GM21723 (cell line): ENCODE measurements around the gene EMC9.
A peak's percentile ranks its signal among the peaks of the same experiment; 100 is the strongest.

Source experiments
- ATAC-seq: cut with Tn5 transposase; IDR thresholded peaks from one replicate; pipeline ENCODE4 v1.9.1; 2021; ENCODE audit warnings: mild to moderate bottlenecking, moderate library complexity; ENCODE audit not compliant: unreplicated experiment

Gene EMC9

GRCh38 chr14:24141097-24141880 lies at the start of gene EMC9:
Gene EMC9, minus strand, starts transcription at chr14:24141591. Its CDS starts 287 bp downstream, at chr14:24141304.
- peak; percentile 85 for ATAC-seq

- no peak for ATAC-seq
Measured at GRCh38 chr14:24190416-24190815, 49.0 kb upstream of the EMC9 start.

DNA sequence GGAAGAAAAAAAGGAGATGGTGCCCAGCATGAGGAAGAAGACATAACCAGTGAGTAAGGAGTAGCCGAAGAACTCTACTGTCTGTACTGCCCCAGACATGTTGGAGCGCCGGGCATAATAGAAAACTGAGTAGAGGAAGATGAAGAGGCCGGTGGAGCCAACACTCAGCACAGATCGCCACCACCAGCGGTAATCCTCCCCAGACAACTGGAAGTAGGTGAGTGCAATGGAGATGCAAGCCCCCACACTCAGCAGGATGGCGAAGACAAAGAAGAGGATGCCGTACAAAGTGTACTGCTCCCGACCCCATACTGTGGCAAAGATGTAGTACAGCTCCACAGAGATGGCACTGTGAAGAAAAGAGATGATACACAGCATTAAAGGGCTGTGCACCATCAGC lies 48.1 kb upstream of the EMC9 start:
- no peak for ATAC-seq

DNA sequence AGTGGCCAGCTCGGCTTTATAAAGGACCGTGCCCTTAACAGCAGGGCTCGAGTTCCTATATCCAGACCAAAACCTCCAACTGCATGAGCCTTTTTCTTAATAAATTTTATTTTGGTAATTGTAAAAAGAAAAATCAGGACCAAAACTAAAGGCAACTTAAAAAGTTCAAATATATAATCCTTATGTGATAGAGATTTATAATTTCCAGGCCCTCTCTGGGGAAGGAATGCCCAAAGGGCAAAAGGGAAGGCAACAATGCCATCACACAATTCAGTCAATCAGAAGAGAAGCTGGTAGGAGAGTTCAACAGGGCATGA lies 47.6 kb upstream of the EMC9 start:
- no peak for ATAC-seq

- ATAC-seq = peak; percentile 85
Measured at GRCh38 chr14:24188251-24189058, 47.1 kb upstream of the EMC9 start, which contains the start of gene IPO4. Gene IPO4, minus strand, starts transcription at chr14:24188816. Its CDS starts 29 bp downstream, at chr14:24188787.

DNA sequence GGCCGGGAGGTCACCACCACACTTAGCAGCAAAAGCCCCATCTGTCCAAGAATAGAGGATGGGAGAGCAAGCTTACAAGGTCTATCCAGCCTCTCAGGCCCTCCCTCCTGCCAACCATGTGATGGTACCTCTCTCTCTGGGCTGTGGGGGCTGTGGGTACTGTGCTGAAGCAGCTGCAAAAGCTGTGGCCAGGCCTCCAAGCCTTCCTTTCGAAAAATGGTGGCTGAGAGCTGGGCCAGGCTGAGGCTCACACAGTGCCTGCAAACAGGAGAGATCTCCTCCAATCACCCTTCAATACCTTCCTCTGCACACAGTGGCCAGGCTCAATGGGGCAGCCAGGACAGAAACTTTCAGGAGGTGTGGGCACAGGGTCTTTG lies 46.1 kb upstream of the EMC9 start:
- no peak for ATAC-seq

DNA sequence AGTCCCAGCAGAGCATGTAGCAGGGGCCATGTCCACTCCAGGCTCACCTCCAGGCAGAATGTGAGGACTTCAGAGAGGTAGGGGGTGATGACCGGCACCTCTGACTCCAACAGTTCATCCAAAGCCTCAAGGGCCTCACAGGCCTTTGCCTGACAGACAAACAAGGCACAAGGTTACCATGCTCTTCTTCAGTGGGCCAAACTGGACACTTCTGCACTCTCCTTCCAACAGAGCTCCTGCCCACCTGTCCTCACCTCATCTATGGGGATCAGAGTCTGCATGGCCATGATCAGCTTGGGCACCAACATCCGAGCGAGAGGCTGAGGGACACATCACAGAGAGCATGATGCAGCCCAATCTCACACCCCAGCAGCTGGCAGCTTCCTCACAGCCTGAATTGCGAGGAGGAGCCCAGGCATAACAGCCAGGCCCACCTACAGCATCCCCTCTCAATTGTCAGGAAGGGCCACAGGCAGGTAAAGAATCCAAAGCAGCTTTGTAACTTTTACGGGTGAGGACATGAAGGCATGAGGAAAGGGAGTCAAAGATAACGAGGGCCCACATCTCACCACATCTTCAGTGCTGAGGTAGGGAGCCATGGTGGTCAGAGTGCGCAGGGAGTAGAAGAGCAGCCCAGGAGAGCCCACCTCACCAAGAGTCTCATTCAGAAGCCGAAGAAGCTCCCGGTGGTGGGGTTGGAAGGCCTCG lies 45.6 kb upstream of the EMC9 start:
- no peak for ATAC-seq

- ATAC-seq = no peak
Measured at GRCh38 chr14:24185741-24186140, 44.4 kb upstream of the EMC9 start.

GRCh38 chr14:24185026-24185425 lies 43.6 kb upstream of the EMC9 start:
- ATAC-seq = no peak

GRCh38 chr14:24184104-24184970 lies 42.9 kb upstream of the EMC9 start:
- ATAC-seq = no peak

DNA sequence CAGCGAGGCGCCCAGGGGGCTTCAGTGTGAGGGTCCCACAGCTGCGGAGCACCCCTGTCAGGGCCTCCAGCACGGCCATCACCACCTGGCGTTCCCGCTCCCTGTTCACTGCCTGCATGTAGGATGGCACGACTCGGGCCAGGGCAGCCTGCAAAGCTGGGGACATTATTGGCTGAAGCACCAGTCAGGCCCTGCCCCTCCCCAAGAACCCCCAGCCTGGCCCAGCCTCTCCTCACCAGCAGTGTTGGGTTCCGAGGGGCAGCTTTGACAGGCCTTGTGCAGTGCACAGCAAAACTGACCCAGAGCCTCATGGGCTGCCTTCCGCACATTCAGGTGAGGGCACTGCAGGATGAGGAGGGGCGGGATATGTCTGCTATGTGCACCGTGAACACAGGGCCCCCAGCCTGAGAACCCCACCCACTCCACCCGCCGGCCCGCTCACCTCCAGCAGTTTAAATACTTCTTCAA lies 41.7 kb upstream of the EMC9 start:
- ATAC-seq = no peak

GRCh38 chr14:24182110-24182882 lies 40.9 kb upstream of the EMC9 start:
- ATAC-seq = no peak

- no peak for ATAC-seq
Measured at GRCh38 chr14:24181371-24182077, 40.1 kb upstream of the EMC9 start.

DNA sequence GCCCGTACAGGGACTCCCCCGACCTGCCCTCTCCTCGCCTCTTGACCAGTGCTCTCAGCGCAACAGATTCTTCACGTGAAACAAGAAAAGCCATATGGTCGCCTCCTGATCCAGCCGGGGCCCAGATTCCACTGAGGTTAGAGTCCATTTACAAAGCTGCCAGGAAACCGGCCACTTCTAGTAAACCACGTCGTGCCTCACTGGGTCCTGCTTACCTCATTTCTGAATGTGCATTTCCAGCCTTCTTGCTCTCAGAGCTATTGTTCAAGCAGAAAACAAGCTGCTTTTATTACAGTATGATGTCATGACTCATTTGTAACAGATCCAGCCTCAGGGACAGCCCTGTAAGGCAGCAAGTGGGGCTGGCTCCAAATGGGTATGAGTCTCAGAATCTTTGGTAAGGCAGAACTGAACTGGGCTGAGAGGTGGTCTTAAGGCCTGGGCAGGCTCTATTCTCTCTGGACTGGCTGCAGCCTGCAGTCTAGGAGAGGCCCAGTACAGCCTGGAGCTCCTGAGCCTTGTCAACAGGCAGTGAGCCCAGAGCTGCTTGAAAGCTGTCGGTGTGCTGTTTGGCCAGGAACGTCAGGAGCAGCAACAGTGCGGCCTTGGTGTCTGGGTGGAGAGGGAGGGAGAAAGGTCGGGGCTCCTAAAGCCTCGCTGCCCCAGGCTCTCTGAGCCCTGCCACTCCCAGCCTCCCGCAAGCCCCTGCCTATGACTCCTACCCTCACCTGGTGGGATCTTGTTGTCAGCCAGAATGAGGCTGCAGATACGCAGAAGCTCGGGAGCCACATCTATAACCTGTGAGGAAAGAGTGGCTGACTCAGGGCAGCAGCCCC lies 38.8 kb upstream of the EMC9 start:
- no peak for ATAC-seq

DNA sequence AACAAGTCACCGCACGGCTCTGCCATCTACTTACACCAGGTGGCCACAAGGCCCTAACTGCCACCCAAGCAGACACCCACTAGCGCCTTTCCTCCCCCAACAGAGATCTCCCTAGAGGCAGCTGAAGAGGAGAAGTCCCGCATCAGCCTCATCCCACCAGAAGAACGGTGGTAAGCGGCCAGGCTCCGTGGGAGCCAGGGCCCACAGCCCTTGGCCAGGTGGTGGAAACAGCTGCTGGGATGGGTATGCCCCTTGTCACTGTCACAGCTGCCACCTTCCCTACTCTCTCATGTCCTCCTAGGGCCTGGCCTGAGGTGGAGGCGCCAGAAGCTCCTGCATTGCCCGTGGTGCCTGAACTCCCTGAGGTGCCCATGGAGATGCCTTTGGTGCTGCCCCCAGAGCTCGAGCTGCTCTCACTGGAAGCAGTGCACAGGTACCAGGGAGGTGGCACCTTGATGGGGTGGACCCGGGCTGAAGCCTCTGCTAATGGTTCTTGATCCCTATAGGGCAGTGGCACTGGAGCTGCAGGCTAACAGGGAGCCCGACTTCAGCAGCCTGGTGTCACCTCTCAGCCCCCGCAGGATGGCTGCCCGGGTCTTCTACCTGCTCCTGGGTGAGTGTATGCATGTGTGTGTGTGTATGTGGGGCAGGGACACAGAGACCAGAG lies 38.0 kb upstream of the EMC9 start:
- ATAC-seq = no peak

DNA sequence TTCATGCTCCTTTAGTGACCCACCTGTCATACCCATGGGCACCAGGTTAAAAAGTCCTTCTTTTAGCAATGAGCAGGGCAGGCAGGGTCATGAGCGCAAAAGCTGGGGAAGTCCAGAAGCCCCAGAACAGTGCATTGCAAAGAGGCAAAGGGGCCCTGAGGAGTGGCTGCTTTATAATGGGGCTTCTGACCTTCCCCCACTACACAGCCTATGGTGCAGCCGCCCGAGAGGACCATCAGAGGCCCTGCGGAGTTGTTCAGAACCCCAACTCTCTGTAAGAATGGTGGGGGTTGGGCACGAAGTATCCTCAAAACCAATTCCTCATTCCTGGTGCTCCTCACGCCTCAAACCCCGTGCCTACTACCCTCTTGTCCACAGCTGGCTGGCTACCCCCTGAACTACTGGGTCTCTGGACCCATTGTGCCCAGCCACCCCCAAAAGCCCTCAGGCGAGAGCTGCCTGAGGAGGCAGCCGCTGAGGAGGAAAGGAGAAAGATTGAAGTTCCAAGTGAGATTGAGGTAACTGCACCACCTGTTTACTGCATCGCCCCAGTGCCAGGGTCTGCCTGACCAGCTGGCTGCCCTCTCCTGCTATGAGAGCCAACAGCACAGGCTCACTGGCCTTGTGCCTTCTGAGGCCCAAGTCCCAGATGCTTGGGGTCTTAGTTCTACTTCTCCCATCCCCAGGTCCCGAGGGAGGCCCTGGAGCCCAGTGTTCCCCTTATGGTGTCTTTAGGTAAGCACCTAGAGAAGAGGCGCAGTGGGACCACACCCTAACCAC lies 37.2 kb upstream of the EMC9 start:
- ATAC-seq = no peak

- ATAC-seq = no peak
Measured at GRCh38 chr14:24177891-24178290, 36.5 kb upstream of the EMC9 start.
